Body of pancreas (tissue), 4 donors: Measurements from ENCODE around the gene MAPK11. TPM values are rescaled to one million over a fixed set of nuclear protein-coding genes. Genes with fewer than 3 reads are reported as not detected.
A peak's percentile ranks its signal among the peaks of the same experiment; 100 is the strongest.

Source experiments
- ATAC-seq: fragments of 150-250 bp; one replicate; pipeline ENCODE4 v1.9.1; 2016
- DNase-seq, 4 donors: peaks; one replicate each; pipeline ENCODE4 v3.0.0-alpha.2; 2019
- H3K27ac ChIP-seq, 4 donors: fragments of 200-600 bp; sonication (generic); 1 replicate in 3 of 4; 2 replicates in 1 of 4; pipeline versions ENCODE4 v1.5.1 to v1.6.1; 2016 to 2019; ENCODE audit warnings: mild to moderate bottlenecking in 1 of 4, mixed read lengths in 1 of 4, moderate library complexity in 1 of 4
- H3K27me3 ChIP-seq, 2 donors: fragments of 200-600 bp; sonication (generic); one replicate each; pipeline ENCODE4 v1.6.0; 2016; ENCODE audit warnings: mild to moderate bottlenecking in 1 of 2
- H3K36me3 ChIP-seq, 2 donors: fragments of 200-600 bp; sonication (generic); replicated peaks in 1 of 2; 2 replicates each; pipeline ENCODE4 v1.5.1; 2016; ENCODE audit warnings: low read depth in 2 of 2; ENCODE audit not compliant: insufficient read depth in 1 of 2
- H3K4me1 ChIP-seq: fragments of 200-600 bp; sonication (generic); one replicate; pipeline ENCODE4 v1.6.0; 2016
- H3K4me3 ChIP-seq, 2 donors: fragments of 200-600 bp; sonication (generic); 1 replicate in 1 of 2; 2 replicates in 1 of 2; pipeline ENCODE4 v1.5.1; 2016 to 2019
- H3K9me3 ChIP-seq, 3 donors: fragments of 200-600 bp; sonication (generic); 1 replicate in 2 of 3; 2 replicates in 1 of 3; pipeline ENCODE4 v1.5.1; 2016
- CTCF ChIP-seq, 7 experiments: fragments of 450-650 bp in 4 of 7; fragments of 200-600 bp in 3 of 7; sonication (generic) in 3 of 7; IDR thresholded peaks; one replicate each; pipeline ENCODE4 v1.5.1; 2016 to 2019; ENCODE audit warnings: antibody characterized with exemption in 7 of 7
- POLR2A ChIP-seq, 3 donors: fragments of 450-650 bp; IDR thresholded peaks; one replicate each; pipeline ENCODE4 v1.6.1; 2016; ENCODE audit warnings: antibody characterized with exemption in 3 of 3, mild to moderate bottlenecking in 2 of 3
- WGBS, 2 donors: methylation state at CpG; one replicate each; pipeline ENCODE4 v1.1.5; 2017; 5-methylcytosine and 5-hydroxymethylcytosine counted together
- intact Hi-C: fragments of 100-400 bp; cut with DNase I; formaldehyde crosslinking; loops from one replicate; pipeline ENCODE4 v1.15.1; 2023
- total RNA-seq, 2 donors: library from RNA; depleted of rRNA; stranded (reverse); fragments of >200 nt; gene quantifications; one replicate each; pipeline ENCODE4 v1.1.0, GENCODE V29; 2016

The MAPK11 gene
- total RNA-seq, 2 donors from 2014 or later: 3.0 to 3.6 TPM

- Histone ChIP-seq H3K27me3 (no peaks in the 10 kb centered on the region), H3K4me1 (peaks cover 26% of the 10 kb centered on the region), H3K27ac (no peak overlapping the region), H3K9me3 (no peaks in the 10 kb centered on the region), H3K4me3 (no peak overlapping the region), H3K36me3 (peaks cover 18 to 27% of the 10 kb centered on the region in 2 donors)
- DNase-seq (no peak), ATAC-seq (no peak)
- WGBS, 2 donors: 91 to 97% methylated on average over 18 to 21 of the region's 21 CpGs
- intact Hi-C loops: no loop called here
- TF ChIP-seq POLR2A (IDR thresholded peaks at IDR 0.05) (no peak), CTCF (IDR thresholded peaks at IDR 0.05) (no peak)
Measured at GRCh38 chr22:50278461-50278860, 8.3 kb upstream of the MAPK11 start.

DNA sequence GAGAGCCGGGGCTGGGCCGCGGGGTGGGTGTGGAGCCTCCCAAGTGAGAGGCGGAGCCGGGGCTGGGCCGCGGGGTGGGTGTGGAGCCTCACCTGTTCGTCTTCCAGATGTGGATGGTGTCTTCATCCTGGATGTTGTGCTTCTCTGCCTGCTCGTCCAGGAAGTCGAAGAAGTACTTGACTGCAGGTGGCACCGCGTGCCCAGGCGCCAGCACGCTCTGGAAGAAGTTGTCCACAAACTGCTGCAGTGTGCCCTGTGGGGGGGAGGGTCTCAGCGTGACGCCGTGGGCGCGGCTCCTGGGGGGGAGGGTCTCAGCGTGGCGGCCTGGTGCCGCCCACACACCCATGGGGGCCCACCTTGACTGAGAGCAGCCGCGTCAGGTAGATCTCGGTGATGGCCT is 7.6 kb upstream of the MAPK11 start:
- Histone ChIP-seq H3K27ac (no peak overlapping the region), H3K9me3 (no peaks in the 10 kb centered on the region), H3K4me3 (no peak overlapping the region), H3K36me3 (peaks cover 18 to 27% of the 10 kb centered on the region in 2 donors), H3K27me3 (no peaks in the 10 kb centered on the region), H3K4me1 (peaks cover 21% of the 10 kb centered on the region)
- no peak for TF ChIP-seq POLR2A (IDR thresholded peaks at IDR 0.05)
- TF ChIP-seq CTCF (IDR thresholded peaks at IDR 0.05): no peak
- intact Hi-C loops: no loop called here
- 83 to 87% methylated on average over 3 to 10 of the region's 25 CpGs for WGBS, 2 donors
- ATAC-seq (no peak), DNase-seq (no peak)

DNA sequence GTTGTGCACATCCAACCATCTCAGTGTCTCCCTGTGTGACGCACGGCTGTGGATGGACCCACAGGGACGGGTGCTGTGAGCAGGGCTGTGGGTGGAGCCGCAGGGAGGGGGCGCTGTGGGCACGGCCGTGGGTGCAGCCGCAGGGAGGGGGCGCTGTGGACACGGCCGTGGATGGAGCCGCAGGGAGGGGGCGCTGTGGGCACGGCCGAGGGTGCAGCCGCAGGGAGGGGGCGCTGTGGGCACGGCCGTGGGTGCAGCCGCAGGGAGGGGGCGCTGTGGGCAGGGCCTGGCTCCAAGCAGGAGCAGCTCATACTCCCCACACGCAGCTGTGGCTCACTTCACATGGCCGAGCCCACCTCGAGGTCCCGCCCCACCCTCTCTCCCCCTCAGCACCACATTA is 6.0 kb upstream of the MAPK11 start:
- peak; percentile 50 to 59 (median 56) for DNase-seq
- Histone ChIP-seq H3K27ac (peak overlapping the region in 2 of 4 donors; percentile 46 to 52), H3K4me3 (no peak overlapping the region), H3K4me1 (peaks cover 12% of the 10 kb centered on the region), H3K27me3 (no peaks in the 10 kb centered on the region), H3K9me3 (no peaks in the 10 kb centered on the region), H3K36me3 (peaks cover 10 to 25% of the 10 kb centered on the region in 2 donors)
- WGBS, 2 donors: 68 to 78% methylated on average over 18 to 22 of the region's 25 CpGs
- peak; percentile 54 for ATAC-seq
- intact Hi-C loops: no loop called here
- TF ChIP-seq POLR2A (IDR thresholded peaks at IDR 0.05) (no peak), CTCF (IDR thresholded peaks at IDR 0.05) (peak in 6 of 7 experiments; percentile 12 to 34 (median 19))

- Histone ChIP-seq H3K27ac (peak overlapping the region in 2 of 4 donors; percentile 24 to 52), H3K27me3 (no peaks in the 10 kb centered on the region), H3K36me3 (peaks cover 5 to 18% of the 10 kb centered on the region in 2 donors), H3K4me1 (peaks cover 16% of the 10 kb centered on the region), H3K9me3 (no peaks in the 10 kb centered on the region), H3K4me3 (no peak overlapping the region)
- intact Hi-C loops: no loop called here
- 90 to 94% methylated on average over 15 to 40 of the region's 43 CpGs for WGBS, 2 donors
- ATAC-seq (no peak), DNase-seq (no peak)
- TF ChIP-seq CTCF (IDR thresholded peaks at IDR 0.05) (no peak), POLR2A (IDR thresholded peaks at IDR 0.05) (no peak)
Measured at GRCh38 chr22:50275181-50276055, 5.2 kb upstream of the MAPK11 start.
